ENCODE results near the gene CP. TPM values are rescaled to one million over a fixed set of nuclear protein-coding genes. Genes with fewer than 3 reads are reported as not detected.

CP gene
- total RNA-seq, 1 experiment from 2014 or later, result not detected

- no peaks in the 10 kb centered on the region for H3K27me3 ChIP-seq (replicated peaks)
- no peak for DNase-seq (ENCODE audit: low read depth in 1 of 2, low spot score in 2 of 2)
- H3K36me3 ChIP-seq, result peaks cover 49% of the 10 kb centered on the region
- no peak overlapping the region for H3K4me3 ChIP-seq
- H3K9me3 ChIP-seq (replicated peaks), result no peaks in the 10 kb centered on the region
- H3K27ac ChIP-seq, result no peak overlapping the region
- H3K4me1 ChIP-seq (replicated peaks), result peaks cover 10% of the 10 kb centered on the region
These were observed 71.2 kb downstream of the CP start for GRCh38 chr3:149150436-149150835.

- H3K36me3 ChIP-seq, result peaks cover 52% of the 10 kb centered on the region
- no peak for DNase-seq (ENCODE audit: low read depth in 1 of 2, low spot score in 2 of 2)
- no peaks in the 10 kb centered on the region for H3K9me3 ChIP-seq (replicated peaks)
- no peaks in the 10 kb centered on the region for H3K4me1 ChIP-seq (replicated peaks)
- H3K27ac ChIP-seq, result no peak overlapping the region
- H3K27me3 ChIP-seq (replicated peaks), result no peaks in the 10 kb centered on the region
- H3K4me3 ChIP-seq, result no peak overlapping the region
These were observed 75.7 kb downstream of the CP start for GRCh38 chr3:149145974-149146373.

- no peak overlapping the region for H3K4me3 ChIP-seq
- no peaks in the 10 kb centered on the region for H3K9me3 ChIP-seq (replicated peaks)
- DNase-seq (ENCODE audit: low read depth in 1 of 2, low spot score in 2 of 2), result no peak
- H3K36me3 ChIP-seq, result peaks cover 53% of the 10 kb centered on the region
- no peaks in the 10 kb centered on the region for H3K4me1 ChIP-seq (replicated peaks)
- H3K27me3 ChIP-seq (replicated peaks), result no peaks in the 10 kb centered on the region
- H3K27ac ChIP-seq, result no peak overlapping the region
These were observed 76.3 kb downstream of the CP start for GRCh38 chr3:149145356-149145755.

- Histone ChIP-seq H3K4me3 (no peak overlapping the region), H3K36me3 (peaks cover 50% of the 10 kb centered on the region), H3K27ac (no peak overlapping the region), H3K4me1 (replicated peaks) (no peaks in the 10 kb centered on the region), H3K9me3 (replicated peaks) (no peaks in the 10 kb centered on the region), H3K27me3 (replicated peaks) (no peaks in the 10 kb centered on the region)
- DNase-seq (ENCODE audit: low read depth in 1 of 2, low spot score in 2 of 2), result no peak
These were observed 78.9 kb downstream of the CP start for GRCh38 chr3:149142682-149143081.

GRCh38 chr3:149134575-149134974 is 87.1 kb downstream of the CP start:
- H3K9me3 ChIP-seq (replicated peaks), result no peaks in the 10 kb centered on the region; the same call in 1 of the 2 replicates

GRCh38 chr3:149131589-149131988 is 90.0 kb downstream of the CP start:
- no peak overlapping the region for H3K27ac ChIP-seq
- peaks cover 21% of the 10 kb centered on the region for H3K36me3 ChIP-seq
- no peaks in the 10 kb centered on the region for H3K27me3 ChIP-seq (replicated peaks)
- no peak overlapping the region for H3K4me3 ChIP-seq
- no peaks in the 10 kb centered on the region; the same call in 1 of the 2 replicates for H3K9me3 ChIP-seq (replicated peaks)
- no peak for DNase-seq (ENCODE audit: low read depth in 1 of 2, low spot score in 2 of 2)
- H3K4me1 ChIP-seq (replicated peaks), result peaks cover 24% of the 10 kb centered on the region

More at GRCh38 chr3:149134575-149134974, 87.1 kb downstream of the CP start:
- no peak for DNase-seq (ENCODE audit: low read depth in 1 of 2, low spot score in 2 of 2)
- H3K27ac ChIP-seq, result no peak overlapping the region
- no peaks in the 10 kb centered on the region for H3K27me3 ChIP-seq (replicated peaks)
- peaks cover 22% of the 10 kb centered on the region for H3K36me3 ChIP-seq
- H3K4me1 ChIP-seq (replicated peaks), result peaks cover 17% of the 10 kb centered on the region
- H3K4me3 ChIP-seq, result no peak overlapping the region

- H3K4me3 ChIP-seq, result peak within 1 kb of the TSS; percentile 90
- peaks cover 17% of the 10 kb centered on the region for H3K36me3 ChIP-seq
- DNase-seq (ENCODE audit: low read depth in 1 of 2, low spot score in 2 of 2), result peak; percentile 87
- H3K4me1 ChIP-seq (replicated peaks), result peaks cover 24% of the 10 kb centered on the region
- no peaks in the 10 kb centered on the region for H3K27me3 ChIP-seq (replicated peaks)
- no peaks in the 10 kb centered on the region; the same call in 1 of the 2 replicates for H3K9me3 ChIP-seq (replicated peaks)
- H3K27ac ChIP-seq, result peak within 1 kb of the TSS; percentile 73
These were observed 92.1 kb downstream of the CP start, which contains the start of gene HPS3 for GRCh38 chr3:149129326-149130205. Gene HPS3 (plus strand): TSS chr3:149129638. CDS start chr3:149129724, 86 bp downstream.

GRCh38 chr3:149128821-149129220 is 92.8 kb downstream of the CP start:
- Histone ChIP-seq H3K4me1 (replicated peaks) (peaks cover 24% of the 10 kb centered on the region), H3K4me3 (peak overlapping the region; percentile 90), H3K27ac (peak overlapping the region; percentile 73; the same call in 1 of the 2 replicates), H3K9me3 (replicated peaks) (no peaks in the 10 kb centered on the region; the same call in 1 of the 2 replicates), H3K27me3 (replicated peaks) (no peaks in the 10 kb centered on the region), H3K36me3 (peaks cover 17% of the 10 kb centered on the region)
- no peak for DNase-seq (ENCODE audit: low read depth in 1 of 2, low spot score in 2 of 2)

- Histone ChIP-seq H3K27ac (no peak overlapping the region), H3K27me3 (replicated peaks) (no peaks in the 10 kb centered on the region), H3K9me3 (replicated peaks) (no peaks in the 10 kb centered on the region), H3K36me3 (no peaks in the 10 kb centered on the region), H3K4me1 (replicated peaks) (no peaks in the 10 kb centered on the region), H3K4me3 (no peak overlapping the region)
- DNase-seq (ENCODE audit: low read depth in 1 of 2, low spot score in 2 of 2), result no peak
These were observed 98.7 kb downstream of the CP start for GRCh38 chr3:149122721-149123578.

Other genes starting within 250 kb of the CP start
- gene GYG1, start 230.3 kb downstream of the CP start, total RNA-seq (2014; rRNA removed; shearing (Covaris generic)), result 14.1 and 16.7 TPM in 2 replicates
- 68.2 and 70.5 TPM in 2 replicates for gene HLTF, start 135.3 kb downstream of the CP start, total RNA-seq (2014; rRNA removed; shearing (Covaris generic))
- 27.9 and 34.2 TPM in 2 replicates for gene HPS3, start 92.2 kb downstream of the CP start, total RNA-seq (2014; rRNA removed; shearing (Covaris generic))
- 2.4 and 10.4 TPM in 2 replicates for gene TM4SF18, start 111.8 kb upstream of the CP start, total RNA-seq (2014; rRNA removed; shearing (Covaris generic))
- 117 and 140 TPM in 2 replicates for gene TM4SF1, start 155.8 kb upstream of the CP start, total RNA-seq (2014; rRNA removed; shearing (Covaris generic))

Measured in SJSA1 (cell line).